B cell (primary cell): Measurements from ENCODE around the gene PLGRKT. TPM values are rescaled to one million over a fixed set of nuclear protein-coding genes. Genes with fewer than 3 reads are reported as not detected.
"Not testable (repeated sequence)": the region's sequence is repeated elsewhere in the genome, so short reads cannot be mapped to it uniquely, and the experiment has no call there.

Experiments
- ATAC-seq: fragments of 200-7000 bp; cut with Tn5 transposase; one replicate; pipeline ENCODE4 v1.10.0; 2021; ENCODE audit warnings: low read depth, mild to moderate bottlenecking, moderate number of reproducible peaks, moderate library complexity
- CTCF ChIA-PET: fragments of 350-600 bp; sonication (Branson Sonifier 250); formaldehyde crosslinking; loops from one replicate; lab custom pipeline; 2021; ENCODE audit warnings: antibody characterized with exemption, inconsistent platforms; lab: Charles Lee
- POLR2A ChIA-PET: fragments of 350-600 bp; sonication (Branson Sonifier 250); formaldehyde crosslinking; loops from one replicate; lab custom pipeline; 2021; ENCODE audit warnings: antibody characterized with exemption; lab: Charles Lee
- DNase-seq: peaks from one replicate; pipeline ENCODE4 v3.0.0; 2013
- H2AFZ ChIP-seq: 2 replicates; pipeline ENCODE4 v1.6.1; 2012; ENCODE audit warnings: mild to moderate bottlenecking, low read depth, low read length; ENCODE audit not compliant: insufficient read depth, poor library complexity, severe bottlenecking
- H3K27ac ChIP-seq, 2 donors: 1 replicate in 1 of 2; 2 replicates in 1 of 2; pipeline ENCODE4 v1.5.1; 2012 to 2013; ENCODE audit warnings: low read length in 2 of 2, mild to moderate bottlenecking in 2 of 2, moderate library complexity in 1 of 2
- H3K27me3 ChIP-seq, 4 experiments: fragments of 200-600 bp in 1 of 4; sonication (generic) in 1 of 4; replicated peaks in 1 of 4; 1 replicate in 2 of 4; 2 replicates in 2 of 4; pipeline versions ENCODE4 v1.6.1 to v1.7.0; 2013 to 2016; ENCODE audit warnings: low read length in 3 of 4, mild to moderate bottlenecking in 2 of 4, mixed read lengths in 1 of 4, moderate library complexity in 1 of 4; ENCODE audit not compliant: insufficient read depth in 4 of 4, control insufficient read depth in 3 of 4; ENCODE audit errors: control extremely low read depth in 1 of 4
- H3K36me3 ChIP-seq, 2 experiments: replicated peaks in 1 of 2; 1 replicate in 1 of 2; 2 replicates in 1 of 2; pipeline versions ENCODE4 v1.6.1 to v1.7.1; 2013; ENCODE audit warnings: low read length in 1 of 2; ENCODE audit not compliant: insufficient read depth in 2 of 2, control insufficient read depth in 1 of 2; ENCODE audit errors: control extremely low read depth in 1 of 2, extremely low read depth in 1 of 2
- H3K4me1 ChIP-seq, 2 donors: fragments of 200-600 bp in 1 of 2; sonication (generic) in 1 of 2; 1 replicate in 1 of 2; 2 replicates in 1 of 2; pipeline versions ENCODE4 v1.5.1 to v1.6.1; 2013 to 2017; ENCODE audit warnings: low read length in 2 of 2; ENCODE audit not compliant: control insufficient read depth in 2 of 2, insufficient read depth in 2 of 2
- H3K4me2 ChIP-seq: replicated peaks from 2 replicates; pipeline ENCODE3; 2012; ENCODE audit warnings: mild to moderate bottlenecking, low read depth, low read length; ENCODE audit not compliant: poor library complexity, severe bottlenecking
- H3K4me3 ChIP-seq, 5 experiments: fragments of 200-600 bp in 1 of 5; sonication (generic) in 1 of 5; 1 replicate in 3 of 5; 2 replicates in 2 of 5; pipeline versions ENCODE4 v1.5.1 to v1.7.0; 2011 to 2016; ENCODE audit warnings: low read length in 4 of 5, mild to moderate bottlenecking in 4 of 5, low read depth in 2 of 5, control low read depth in 1 of 5, moderate library complexity in 1 of 5; ENCODE audit not compliant: insufficient read depth in 1 of 5; ENCODE audit errors: control extremely low read depth in 1 of 5, extremely low read depth in 1 of 5
- H3K79me2 ChIP-seq: fragments of 200-600 bp; sonication (generic); one replicate; pipeline ENCODE4 v1.6.0; 2016; ENCODE audit warnings: low read length; ENCODE audit not compliant: control insufficient read depth, insufficient read depth
- H3K9ac ChIP-seq: fragments of 200-600 bp; sonication (generic); 2 replicates; pipeline ENCODE4 v1.6.1; 2017; ENCODE audit warnings: mild to moderate bottlenecking, low read length, moderate library complexity
- H3K9me3 ChIP-seq, 3 donors: one replicate each; pipeline versions ENCODE4 v1.6.1 to v1.7.1; 2013; ENCODE audit warnings: low read length in 2 of 3; ENCODE audit not compliant: control insufficient read depth in 2 of 3, insufficient read depth in 1 of 3; ENCODE audit errors: control extremely low read depth in 1 of 3
- H4K20me1 ChIP-seq: 2 replicates; pipeline ENCODE4 v1.6.0; 2012; ENCODE audit warnings: mild to moderate bottlenecking, low read length; ENCODE audit not compliant: insufficient read depth, control insufficient read depth, poor library complexity, severe bottlenecking
- H3K27ac Mint-ChIP-seq: one replicate; pipeline ENCODE4 v1.8.0; 2021; ENCODE audit warnings: mixed read lengths
- H3K27me3 Mint-ChIP-seq: one replicate; pipeline ENCODE4 v1.8.0; 2021; ENCODE audit warnings: mixed read lengths
- H3K4me1 Mint-ChIP-seq: one replicate; pipeline ENCODE4 v1.8.0; 2021; ENCODE audit warnings: mixed read lengths
- H3K4me3 Mint-ChIP-seq: one replicate; pipeline ENCODE4 v1.8.0; 2021; ENCODE audit warnings: mixed read lengths
- H3K9me3 Mint-ChIP-seq: one replicate; pipeline ENCODE4 v1.8.0; 2022; ENCODE audit warnings: mixed read lengths; ENCODE audit not compliant: insufficient read depth
- CTCF ChIP-seq: fragments of 200-600 bp; IDR thresholded peaks from one replicate; pipeline ENCODE4 v1.8.0; 2022; ENCODE audit warnings: antibody characterized with exemption, mild to moderate bottlenecking
- EZH2 ChIP-seq: IDR thresholded peaks from 2 replicates; pipeline ENCODE4 v1.6.1; 2012; ENCODE audit warnings: borderline replicate concordance, low read depth, mild to moderate bottlenecking, moderate library complexity, low read length; ENCODE audit not compliant: insufficient read depth, poor library complexity, severe bottlenecking
- WGBS: methylation state at CpG from one replicate; pipeline ENCODE4 v1.1.5; 2013; ENCODE audit warnings: missing lambda C conversion rate; ENCODE audit not compliant: insufficient coverage; 5-methylcytosine and 5-hydroxymethylcytosine counted together
- intact Hi-C: fragments of 100-400 bp; cut with micrococcal nuclease; formaldehyde crosslinking; loops from one replicate; pipeline ENCODE4 v1.10.0; 2022
- polyA plus RNA-seq: library from polyadenylated mRNA; depleted of rRNA; stranded (reverse); fragments of >200 nt; gene quantifications from 2 replicates; pipeline ENCODE4 v1.2.3, GENCODE V29; 2012
- total RNA-seq, 2 donors: library from RNA; stranded (reverse); fragments of 120-200 nt in 1 of 2; gene quantifications; 1 replicate in 1 of 2; 2 replicates in 1 of 2; pipeline versions ENCODE4 v1.2.3 to v1.2.4, GENCODE V29; 2013 to 2022

PLGRKT gene
- total and polyA plus RNA-seq, 2 donors (not counting 1 experiment from before 2014, with no cell fraction given), result 8.4 to 11.0 TPM

GRCh38 chr9:5466005-5466404, 28.3 kb upstream of the PLGRKT start:
- no peaks in the 10 kb centered on the region for H3K79me2 ChIP-seq
- no CpG with 5 or more reads among the region's 1 CpG for WGBS
- intact Hi-C loops, result no loop called here
- ATAC-seq, result no peak
- H3K4me2 ChIP-seq, result no peak overlapping the region
- no peak for DNase-seq
- Mint-ChIP-seq H3K27me3 (no peaks in the 10 kb centered on the region), H3K4me1 (peaks cover 6% of the 10 kb centered on the region), H3K9me3 (no peaks in the 10 kb centered on the region), H3K27ac (no peak overlapping the region), H3K4me3 (no peak overlapping the region)
- no peak overlapping the region for H2AFZ ChIP-seq
- H3K4me1 ChIP-seq, result no peaks in the 10 kb centered on the region
- no peak overlapping the region for H3K4me3 ChIP-seq
- TF ChIP-seq CTCF (no peak), EZH2 (no peak)
- no peak overlapping the region for H3K27ac ChIP-seq
- no peaks in the 10 kb centered on the region for H4K20me1 ChIP-seq
- ChIA-PET POLR2A (no interaction called here), CTCF (interaction anchor here (0.9 kb wide), 1 partner anchor 135 kb away, joined by 3 read pairs; no protein-coding TSS in a partner anchor)
- H3K9ac ChIP-seq, result no peak overlapping the region
- H3K36me3 ChIP-seq, result no peaks in the 10 kb centered on the region
- H3K27me3 ChIP-seq, result no peaks in the 10 kb centered on the region
- H3K9me3 ChIP-seq, result peaks cover 0 to 6% (median 1%) of the 10 kb centered on the region in 3 donors

GRCh38 chr9:5464831-5465330, 27.2 kb upstream of the PLGRKT start:
- H3K27me3 Mint-ChIP-seq, H3K4me2 ChIP-seq, ATAC-seq, H3K27me3 ChIP-seq, DNase-seq, H3K27ac Mint-ChIP-seq, H3K4me1 Mint-ChIP-seq, H3K36me3 ChIP-seq, H3K4me3 ChIP-seq, H3K9me3 ChIP-seq, H3K4me1 ChIP-seq, POLR2A ChIA-PET, H3K9ac ChIP-seq, H4K20me1 ChIP-seq, H3K9me3 Mint-ChIP-seq, H3K79me2 ChIP-seq, intact Hi-C loops, H3K4me3 Mint-ChIP-seq, H2AFZ ChIP-seq, H3K27ac ChIP-seq: not testable (repeated sequence)
- WGBS, result 100% methylated on average over 3 of the region's 4 CpGs
- CTCF ChIA-PET, result interaction anchor here (1.3 kb wide), 1 partner anchor 26 kb away, joined by 5 read pairs; no protein-coding TSS in a partner anchor
